ENCODE data around the gene ROR2. TPM values are rescaled to one million over a fixed set of nuclear protein-coding genes. Genes with fewer than 3 reads are reported as not detected.

Gene ROR2
- total RNA-seq, 1 experiment from 2014 or later, result 2.7 TPM

GRCh38 chr9:91814753-91815152 lies 135.3 kb downstream of the ROR2 start:
- Histone ChIP-seq H3K9me3 (ENCODE audit: control insufficient read depth, low read depth, low read length) (no peaks in the 10 kb centered on the region), H3K23ac (ENCODE audit: insufficient read length, low read depth, low read length) (no peak overlapping the region), H3K4me2 (ENCODE audit: insufficient read depth, insufficient read length, low read length) (no peak overlapping the region), H4K5ac (ENCODE audit: insufficient read length, low read depth, low read length) (no peak overlapping the region), H2BK12ac (ENCODE audit: insufficient read length, low read depth, low read length) (no peak overlapping the region), H3K56ac (ENCODE audit: insufficient read length, low read depth, low read length) (no peak overlapping the region), H3K23me2 (ENCODE audit: insufficient read length, low read depth, low read length, poor library complexity, severe bottlenecking) (no peaks in the 10 kb centered on the region), H3K79me1 (ENCODE audit: insufficient read depth, low read depth, low read length, poor library complexity, severe bottlenecking) (no peaks in the 10 kb centered on the region), H3K18ac (ENCODE audit: insufficient read length, low read depth, low read length) (no peak overlapping the region), H3K79me2 (ENCODE audit: insufficient read depth, low read length) (no peaks in the 10 kb centered on the region), H3K27ac (ENCODE audit: insufficient read length, low read depth, low read length) (no peak overlapping the region), H2BK20ac (ENCODE audit: low read depth, low read length, poor library complexity, severe bottlenecking) (no peak overlapping the region), H3K27me3 (ENCODE audit: insufficient read depth, low read length) (no peaks in the 10 kb centered on the region), H2AK5ac (ENCODE audit: insufficient read length, low read length) (no peak overlapping the region), H4K91ac (ENCODE audit: insufficient read length, low read depth, low read length) (no peak overlapping the region), H3K9ac (ENCODE audit: extremely low read depth, insufficient read length, low read length) (no peak overlapping the region), H3T11ph (ENCODE audit: low read length) (no peak overlapping the region), H2AFZ (ENCODE audit: low read length) (no peak overlapping the region), H4K20me1 (ENCODE audit: control insufficient read depth, insufficient read depth, insufficient read length) (no peaks in the 10 kb centered on the region), H2BK120ac (ENCODE audit: low read depth, low read length, poor library complexity, severe bottlenecking) (no peak overlapping the region), H3K4ac (ENCODE audit: low read depth, low read length) (no peak overlapping the region), H4K8ac (replicated peaks; ENCODE audit: insufficient read length, low read depth, low read length) (no peak overlapping the region), H3K4me1 (ENCODE audit: insufficient read depth, low read length) (peaks cover 4% of the 10 kb centered on the region; the same call in 1 of the 2 replicates), H2BK5ac (ENCODE audit: insufficient read length, low read length) (no peak overlapping the region), H3K14ac (ENCODE audit: insufficient read depth, low read length) (no peak overlapping the region), H2BK15ac (ENCODE audit: low read depth, low read length) (no peak overlapping the region)
- Mint-ChIP-seq H3K4me3 (no peak overlapping the region), H3K27ac (no peak overlapping the region), H3K27me3 (ENCODE audit: low read depth) (no peaks in the 10 kb centered on the region; the same call in 1 of the 2 replicates), H3K36me3 (ENCODE audit: insufficient read depth in 1 of 3, low read depth in 3 of 3) (no peaks in the 10 kb centered on the region), H3K4me1 (peaks cover 7 to 16% of the 10 kb centered on the region in 2 experiments), H3K9me3 (no peaks in the 10 kb centered on the region)
- no peak for DNase-seq
- WGBS (ENCODE audit: extremely low coverage, insufficient read length, low lambda C conversion rate), result no CpG with 5 or more reads among the region's 8 CpGs
- TF ChIP-seq CTCF (conservative IDR thresholded peaks at IDR 0.05), result no peak
